Activated T-cell treated with anti-CD3 and anti-CD28 coated beads, Interleukin-2, amount 50 U/mL, for 4 hours (primary cell): ENCODE results near the gene PTPRE. TPM values are rescaled to one million over a fixed set of nuclear protein-coding genes. Genes with fewer than 3 reads are reported as not detected.

Source experiments
- ATAC-seq, 2 donors: fragments of 200-7000 bp; cut with Tn5 transposase; one replicate each; pipeline ENCODE4 v1.10.0; 2021
- DNase-seq: peaks from one replicate; pipeline ENCODE4 v3.0.0-alpha.2; 2020
- H3K27me3 Mint-ChIP-seq: one replicate; pipeline ENCODE4 v1.8.0; 2021; ENCODE audit warnings: low read depth, mixed read lengths
- H3K36me3 Mint-ChIP-seq: one replicate; pipeline ENCODE4 v1.8.0; 2022; ENCODE audit warnings: mixed read lengths; ENCODE audit not compliant: insufficient read depth
- H3K4me1 Mint-ChIP-seq: one replicate; pipeline ENCODE4 v1.8.0; 2021; ENCODE audit warnings: low read depth, mixed read lengths
- H3K4me3 Mint-ChIP-seq: one replicate; pipeline ENCODE4 v1.8.0; 2021; ENCODE audit warnings: mild to moderate bottlenecking, moderate library complexity, mixed read lengths
- H3K9me3 Mint-ChIP-seq: one replicate; pipeline ENCODE4 v1.8.0; 2021; ENCODE audit warnings: mixed read lengths
- total RNA-seq, 3 donors: library from RNA; stranded (reverse); gene quantifications; one replicate each; pipeline ENCODE4 v1.2.1, GENCODE V29; 2021

The PTPRE gene
- total RNA-seq, 3 donors from 2014 or later, result 35.8 to 49.1 (median 46.1) TPM

DNA sequence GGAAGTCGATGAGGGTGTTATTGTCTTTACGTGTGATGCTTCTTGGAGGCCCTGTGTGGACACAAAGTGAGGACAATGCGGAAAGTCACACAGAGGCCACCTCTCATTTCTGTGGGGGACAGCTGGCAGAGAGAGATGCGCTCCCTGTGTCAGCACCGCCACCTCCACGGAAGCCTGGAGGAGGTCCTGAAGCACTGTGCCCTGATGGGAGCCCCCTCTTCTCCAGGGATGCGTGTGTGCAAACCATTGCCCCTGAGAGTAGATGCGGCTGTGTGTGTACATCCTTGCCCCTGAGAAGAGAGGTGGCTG lies 2.0 kb downstream of the PTPRE start:
- DNase-seq, result no peak
- no peaks in the 10 kb centered on the region for H3K9me3 Mint-ChIP-seq
- H3K4me1 Mint-ChIP-seq, result no peaks in the 10 kb centered on the region
- H3K4me3 Mint-ChIP-seq, result no peak overlapping the region
- no peak for ATAC-seq
- no peaks in the 10 kb centered on the region for H3K36me3 Mint-ChIP-seq
- peaks cover 37% of the 10 kb centered on the region for H3K27me3 Mint-ChIP-seq

DNA sequence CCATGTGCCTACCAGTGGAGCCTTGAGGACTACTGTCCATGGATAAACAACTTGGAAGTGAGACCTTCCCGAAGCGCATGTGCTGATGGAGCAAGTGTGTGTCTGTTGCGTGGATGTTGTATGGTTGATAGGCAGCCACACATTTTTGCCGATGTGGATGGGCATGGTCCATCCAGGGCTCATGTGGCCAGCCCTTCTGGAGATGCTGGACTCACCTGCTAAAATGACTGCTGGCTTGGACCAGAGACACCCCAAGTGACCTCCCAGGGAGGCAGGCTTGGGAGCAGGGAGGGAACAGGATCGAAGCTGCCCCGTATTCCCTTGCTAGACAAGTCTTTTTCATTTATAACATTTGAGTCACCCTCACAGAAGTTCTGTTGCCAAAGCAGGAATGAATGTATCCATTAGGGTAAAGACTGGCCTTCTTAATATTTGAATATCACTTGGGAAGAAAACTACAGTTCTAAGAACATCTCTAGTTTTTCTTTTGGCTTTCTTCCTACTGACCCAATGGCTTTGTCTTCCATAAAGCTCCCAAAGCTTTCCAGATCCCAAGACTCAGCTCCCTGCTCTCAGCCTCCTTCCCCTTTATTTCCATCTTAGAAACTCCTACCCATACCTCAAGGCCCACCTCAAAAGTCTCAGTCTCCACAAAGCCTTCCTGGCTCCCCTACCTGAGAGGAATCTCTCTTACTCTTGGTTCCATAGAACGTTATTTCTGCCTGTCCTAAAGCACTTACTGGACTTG lies 3.0 kb downstream of the PTPRE start:
- no peak overlapping the region for H3K4me3 Mint-ChIP-seq
- ATAC-seq (no peak), DNase-seq (no peak)
- no peaks in the 10 kb centered on the region for H3K36me3 Mint-ChIP-seq
- peaks cover 32% of the 10 kb centered on the region for H3K27me3 Mint-ChIP-seq
- no peaks in the 10 kb centered on the region for H3K9me3 Mint-ChIP-seq
- H3K4me1 Mint-ChIP-seq, result no peaks in the 10 kb centered on the region

DNA sequence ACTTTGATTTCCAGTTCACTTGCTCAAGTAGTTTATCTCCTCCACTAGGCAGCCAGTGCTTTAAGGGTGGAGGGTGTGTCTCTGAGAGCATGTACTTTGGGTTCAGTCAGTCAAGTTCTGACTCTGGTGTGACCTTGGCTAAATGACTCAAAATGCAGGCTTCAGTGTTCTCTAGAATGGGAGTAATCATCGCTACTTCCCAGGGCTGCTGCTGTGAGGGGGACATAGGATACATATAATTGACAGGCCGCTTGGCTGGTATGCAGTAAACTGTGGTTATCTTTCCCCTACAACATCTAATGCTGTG lies 3.5 kb downstream of the PTPRE start:
- Mint-ChIP-seq H3K36me3 (no peaks in the 10 kb centered on the region), H3K4me3 (no peak overlapping the region), H3K9me3 (no peaks in the 10 kb centered on the region), H3K4me1 (no peaks in the 10 kb centered on the region), H3K27me3 (peaks cover 28% of the 10 kb centered on the region)
- DNase-seq (no peak), ATAC-seq (no peak)

DNA sequence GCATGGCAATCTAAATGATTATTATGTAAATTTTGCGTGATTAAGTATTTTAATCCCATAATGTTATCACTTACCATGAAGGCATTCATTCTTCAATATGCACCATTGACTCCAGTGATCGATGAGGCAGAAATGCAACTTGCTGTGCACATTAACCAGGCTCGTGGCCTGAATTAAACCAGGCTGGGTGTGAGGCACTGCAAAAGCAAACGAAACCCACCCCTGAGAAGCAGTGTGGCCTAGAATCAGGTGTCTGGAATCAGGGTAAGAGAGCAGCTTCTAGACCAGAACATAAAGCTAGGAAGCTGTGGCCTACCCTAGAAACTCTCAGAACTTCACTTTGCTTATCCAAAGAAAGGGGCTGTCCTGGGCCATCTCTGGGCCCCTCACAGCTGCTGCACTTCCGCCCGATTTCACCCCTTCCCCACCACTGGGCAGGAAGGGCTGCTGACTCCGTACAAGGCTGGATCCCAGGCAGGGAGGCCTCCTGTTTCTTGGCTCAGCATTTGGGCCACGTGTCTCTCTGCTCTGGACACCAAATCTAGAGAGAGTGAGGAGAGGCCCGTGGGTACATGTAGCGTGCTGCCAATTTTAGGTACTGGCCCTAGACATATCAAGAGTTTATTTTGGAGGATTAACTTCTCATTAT lies 4.4 kb downstream of the PTPRE start:
- Mint-ChIP-seq H3K9me3 (no peaks in the 10 kb centered on the region), H3K36me3 (no peaks in the 10 kb centered on the region), H3K4me1 (no peaks in the 10 kb centered on the region), H3K27me3 (peaks cover 20% of the 10 kb centered on the region), H3K4me3 (no peak overlapping the region)
- DNase-seq (no peak), ATAC-seq (no peak)

DNA sequence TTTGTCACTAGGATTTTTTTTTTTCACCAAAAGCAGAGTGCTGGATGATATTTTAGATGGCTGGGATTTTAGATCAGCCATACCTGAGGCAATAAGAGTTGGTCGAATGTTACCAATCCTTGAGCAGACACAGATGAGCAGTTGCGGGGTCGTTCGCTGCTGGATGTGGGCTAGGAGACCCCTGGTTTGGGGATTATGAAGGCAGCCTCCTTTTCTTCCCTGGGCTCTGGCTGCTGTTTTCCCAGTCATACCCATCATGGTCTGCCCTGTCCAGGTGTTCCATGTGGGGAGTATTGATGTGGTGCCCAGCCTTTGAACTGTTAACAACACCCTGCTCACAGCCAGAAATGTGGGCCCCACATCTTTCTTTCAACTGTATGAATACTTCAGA lies 5.0 kb downstream of the PTPRE start:
- Mint-ChIP-seq H3K4me3 (no peak overlapping the region), H3K27me3 (peaks cover 16% of the 10 kb centered on the region)

DNA sequence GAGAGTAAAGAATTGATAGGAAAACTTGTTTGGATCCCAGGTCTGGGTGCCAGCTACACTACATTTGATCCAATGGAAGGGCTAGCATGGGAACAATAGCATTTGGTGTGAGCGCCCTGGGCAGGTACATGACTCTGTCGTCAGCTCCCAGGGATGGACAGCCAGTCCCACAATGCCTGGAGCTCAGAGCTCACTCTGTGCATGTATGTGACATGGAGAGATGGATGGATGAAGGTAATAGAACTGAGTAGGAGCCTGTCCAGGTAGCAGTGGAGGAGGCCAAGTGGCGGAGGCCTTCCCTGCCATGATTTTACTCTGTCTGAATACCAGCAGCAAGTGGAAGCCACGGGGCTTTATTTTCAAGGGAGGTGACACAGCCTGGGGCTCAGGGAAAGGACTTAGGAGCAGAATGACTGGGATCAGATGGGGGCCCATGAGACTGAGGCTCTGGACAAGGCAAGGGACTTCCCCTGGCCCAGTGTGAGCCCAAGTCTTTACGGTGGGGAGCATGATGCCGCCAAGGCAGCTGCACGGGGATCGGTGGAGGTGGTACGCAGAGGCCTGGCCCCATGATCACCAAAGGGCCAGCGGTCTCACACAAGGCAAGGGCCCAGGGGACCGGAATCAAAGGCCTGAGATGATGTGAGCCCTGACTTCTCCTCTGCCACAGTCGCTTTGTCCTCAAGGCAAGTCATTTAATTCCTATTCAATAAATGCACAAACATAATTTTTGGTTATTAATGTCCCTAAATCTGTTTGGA lies 5.9 kb downstream of the PTPRE start:
- Mint-ChIP-seq H3K36me3 (no peaks in the 10 kb centered on the region), H3K27me3 (peaks cover 16% of the 10 kb centered on the region), H3K9me3 (no peaks in the 10 kb centered on the region), H3K4me1 (no peaks in the 10 kb centered on the region), H3K4me3 (no peak overlapping the region)
- DNase-seq, result no peak
- no peak for ATAC-seq

More for the DNA sequence above, 5.0 kb downstream of the PTPRE start:
- no peak for DNase-seq
- ATAC-seq, result no peak
- Mint-ChIP-seq H3K36me3 (no peaks in the 10 kb centered on the region), H3K9me3 (no peaks in the 10 kb centered on the region), H3K4me1 (no peaks in the 10 kb centered on the region)

DNA sequence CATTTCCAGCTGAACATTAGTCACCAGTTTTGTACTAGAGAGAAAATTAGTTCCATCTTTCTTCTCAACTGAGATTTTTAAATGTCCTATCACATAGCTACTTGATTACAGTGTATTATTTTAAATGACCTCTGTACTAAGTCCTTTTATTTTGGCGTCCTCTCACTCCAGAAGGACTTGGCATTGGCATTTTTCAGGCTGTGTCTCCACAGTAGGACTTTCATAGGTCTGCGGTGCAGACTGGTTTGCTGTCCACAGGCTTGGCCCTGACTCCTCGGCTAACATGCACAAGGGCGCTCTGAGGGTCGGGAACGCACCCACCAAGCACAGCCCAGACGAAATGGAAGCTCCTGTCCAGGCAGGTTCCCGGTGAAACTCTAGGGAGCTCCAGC lies 6.5 kb downstream of the PTPRE start:
- Mint-ChIP-seq H3K9me3 (no peaks in the 10 kb centered on the region), H3K27me3 (peaks cover 12% of the 10 kb centered on the region)

DNA sequence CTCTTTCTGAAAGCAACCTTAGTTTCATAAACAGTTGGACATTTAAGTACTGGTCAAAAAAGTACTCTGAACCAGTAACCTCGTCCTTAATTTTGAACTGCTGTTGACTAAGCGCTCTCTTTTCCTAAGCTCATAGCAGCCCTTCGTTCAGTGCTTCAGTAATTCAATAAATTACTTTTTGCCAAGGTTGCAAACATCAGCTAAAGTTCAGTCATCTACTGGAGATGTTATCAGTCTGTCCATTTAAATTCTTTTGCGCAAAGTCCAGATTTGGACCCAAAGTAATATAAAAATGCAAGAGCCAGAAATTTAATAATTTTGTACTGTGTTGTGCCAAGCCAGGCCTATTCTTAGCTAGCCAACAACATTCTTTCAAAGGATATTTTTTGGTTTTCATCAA lies 8.4 kb downstream of the PTPRE start:
- no peaks in the 10 kb centered on the region for H3K36me3 Mint-ChIP-seq
- H3K9me3 Mint-ChIP-seq, result no peaks in the 10 kb centered on the region
- H3K4me1 Mint-ChIP-seq, result no peaks in the 10 kb centered on the region
- no peak for ATAC-seq
- H3K27me3 Mint-ChIP-seq, result no peaks in the 10 kb centered on the region
- no peak for DNase-seq
- no peak overlapping the region for H3K4me3 Mint-ChIP-seq

More for the DNA sequence above, 6.5 kb downstream of the PTPRE start:
- DNase-seq (no peak), ATAC-seq (no peak)
- Mint-ChIP-seq H3K4me3 (no peak overlapping the region), H3K4me1 (no peaks in the 10 kb centered on the region), H3K36me3 (no peaks in the 10 kb centered on the region)

DNA sequence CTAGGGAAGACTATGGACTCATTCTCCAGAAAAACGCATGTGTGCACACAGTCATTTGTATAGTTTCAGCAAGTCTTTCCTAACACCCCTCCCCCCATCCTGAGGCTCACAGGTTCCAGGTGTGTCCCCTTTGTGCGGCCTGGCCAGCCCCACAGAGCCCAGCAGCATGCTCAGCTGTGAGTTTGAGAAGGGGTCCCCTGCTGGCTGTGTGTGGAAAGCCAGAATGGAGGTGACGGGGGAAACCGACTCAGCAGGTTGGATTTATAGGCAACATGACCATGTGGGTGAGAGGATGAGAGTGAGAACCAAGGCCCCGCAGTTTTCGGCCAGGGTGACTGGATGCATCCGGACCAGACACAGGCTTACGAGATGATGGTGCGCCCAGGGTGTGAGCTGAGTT lies 9.9 kb downstream of the PTPRE start:
- no peaks in the 10 kb centered on the region for H3K9me3 Mint-ChIP-seq
- H3K4me1 Mint-ChIP-seq, result no peaks in the 10 kb centered on the region
- H3K27me3 Mint-ChIP-seq, result no peaks in the 10 kb centered on the region
- no peaks in the 10 kb centered on the region for H3K36me3 Mint-ChIP-seq
- ATAC-seq (no peak), DNase-seq (no peak)
- no peak overlapping the region for H3K4me3 Mint-ChIP-seq

DNA sequence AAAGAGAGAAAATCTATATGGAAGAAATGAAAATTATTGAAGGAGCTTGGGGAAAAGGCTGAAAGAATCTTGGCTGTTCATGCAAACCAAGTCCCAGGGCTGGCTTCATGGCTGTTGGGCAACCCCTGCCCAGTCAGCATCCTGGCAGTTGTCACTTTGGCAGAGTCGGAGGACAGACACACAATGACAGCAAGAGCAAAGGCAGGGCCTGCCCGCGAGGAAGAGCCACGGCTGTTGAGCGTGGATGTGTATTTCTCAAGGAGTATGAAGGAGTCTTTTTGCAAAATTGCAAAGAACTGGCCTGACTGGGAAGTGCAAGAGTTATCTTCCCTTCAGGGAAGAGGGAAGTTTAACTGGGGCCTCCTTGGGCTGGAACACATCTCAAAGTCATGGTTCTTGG lies 11.7 kb downstream of the PTPRE start:
- no peaks in the 10 kb centered on the region for H3K27me3 Mint-ChIP-seq

DNA sequence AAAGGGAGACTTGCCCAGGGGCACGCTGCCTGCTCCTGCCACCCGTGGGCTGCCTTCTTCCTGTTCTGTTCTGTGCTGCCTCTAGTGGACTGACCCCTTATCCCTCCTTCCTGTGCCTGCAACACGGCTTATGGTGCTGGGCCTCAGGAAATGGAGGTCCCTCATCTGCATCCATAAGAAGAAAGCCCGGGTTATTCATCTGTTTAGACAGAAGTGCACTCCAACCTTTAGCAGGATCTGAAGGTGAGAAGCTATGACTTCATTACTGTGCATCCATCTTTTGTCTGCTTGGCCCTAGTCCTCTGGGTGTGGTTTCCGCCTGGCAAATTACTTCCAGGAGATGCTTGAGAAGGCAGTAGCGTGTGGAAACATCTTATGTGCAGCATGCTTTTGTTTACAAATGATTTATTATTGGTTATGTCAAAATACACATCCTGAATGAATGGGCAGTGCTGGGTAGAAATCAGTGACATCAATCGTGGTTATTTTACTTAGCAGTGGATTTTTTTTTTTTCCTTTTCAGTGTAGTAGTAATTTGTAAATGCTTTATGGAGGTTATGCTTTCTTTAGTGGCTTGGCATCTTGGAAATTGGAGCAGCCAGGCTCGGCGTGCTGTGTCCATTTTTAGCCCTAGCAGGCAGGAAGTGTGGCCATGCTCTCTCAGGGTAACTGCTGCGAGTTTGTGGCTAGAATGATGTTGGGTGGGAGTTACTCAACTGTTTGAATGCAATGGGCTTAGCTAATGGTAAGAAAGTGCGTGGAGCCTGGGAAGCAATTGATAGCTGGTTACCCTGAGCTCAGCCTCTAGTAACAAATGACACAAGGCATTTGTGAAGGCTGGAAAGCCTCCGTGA lies 12.7 kb downstream of the PTPRE start:
- ATAC-seq, result no peak
- Mint-ChIP-seq H3K4me1 (no peaks in the 10 kb centered on the region), H3K4me3 (no peak overlapping the region)

More for the DNA sequence above, 11.7 kb downstream of the PTPRE start:
- ATAC-seq (no peak), DNase-seq (no peak)
- no peaks in the 10 kb centered on the region for H3K4me1 Mint-ChIP-seq
- H3K36me3 Mint-ChIP-seq, result no peaks in the 10 kb centered on the region
- H3K9me3 Mint-ChIP-seq, result no peaks in the 10 kb centered on the region
- H3K4me3 Mint-ChIP-seq, result no peak overlapping the region

DNA sequence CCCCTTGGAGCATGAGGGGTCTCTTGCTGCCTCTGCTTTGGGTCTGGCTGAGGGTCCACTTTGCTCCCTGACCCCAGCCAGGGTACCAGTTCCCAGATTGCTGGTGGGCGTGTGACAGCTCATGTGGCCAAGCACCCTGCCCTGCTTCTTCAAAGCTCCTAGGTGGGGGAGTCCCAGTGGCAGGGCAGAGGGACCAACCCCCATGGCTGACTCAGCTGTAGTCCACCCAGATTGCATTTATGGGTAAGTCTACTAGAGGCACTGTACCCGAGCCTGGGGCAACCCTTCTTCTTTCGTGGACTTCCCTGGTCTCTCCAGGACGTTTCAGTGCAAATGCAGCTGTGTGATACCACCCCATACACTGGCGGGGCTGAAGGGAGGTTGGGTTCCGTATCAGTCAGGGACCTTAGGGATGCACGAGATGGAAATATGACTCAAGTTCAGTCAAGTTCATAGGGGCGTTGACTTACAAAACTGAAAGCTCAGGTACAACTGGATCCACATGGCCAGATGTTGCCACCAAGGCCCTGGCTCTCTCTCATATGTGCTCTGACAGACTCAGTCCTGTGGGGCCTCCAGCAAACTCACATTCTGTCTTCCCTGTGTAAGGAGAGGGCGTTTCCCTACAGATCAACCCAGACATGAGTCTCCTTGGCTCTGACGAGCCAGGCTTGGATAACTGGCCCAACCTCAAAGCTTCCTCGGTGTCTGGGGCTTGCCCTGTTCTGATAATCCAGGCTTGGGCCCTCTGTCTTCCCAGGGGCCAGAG lies 13.6 kb downstream of the PTPRE start:
- no peak for ATAC-seq
- Mint-ChIP-seq H3K9me3 (no peaks in the 10 kb centered on the region), H3K4me3 (no peak overlapping the region), H3K4me1 (no peaks in the 10 kb centered on the region), H3K36me3 (no peaks in the 10 kb centered on the region), H3K27me3 (no peaks in the 10 kb centered on the region)
- DNase-seq, result no peak

More for the DNA sequence above, 12.7 kb downstream of the PTPRE start:
- H3K9me3 Mint-ChIP-seq, result no peaks in the 10 kb centered on the region
- H3K36me3 Mint-ChIP-seq, result no peaks in the 10 kb centered on the region
- no peaks in the 10 kb centered on the region for H3K27me3 Mint-ChIP-seq
- DNase-seq, result no peak

DNA sequence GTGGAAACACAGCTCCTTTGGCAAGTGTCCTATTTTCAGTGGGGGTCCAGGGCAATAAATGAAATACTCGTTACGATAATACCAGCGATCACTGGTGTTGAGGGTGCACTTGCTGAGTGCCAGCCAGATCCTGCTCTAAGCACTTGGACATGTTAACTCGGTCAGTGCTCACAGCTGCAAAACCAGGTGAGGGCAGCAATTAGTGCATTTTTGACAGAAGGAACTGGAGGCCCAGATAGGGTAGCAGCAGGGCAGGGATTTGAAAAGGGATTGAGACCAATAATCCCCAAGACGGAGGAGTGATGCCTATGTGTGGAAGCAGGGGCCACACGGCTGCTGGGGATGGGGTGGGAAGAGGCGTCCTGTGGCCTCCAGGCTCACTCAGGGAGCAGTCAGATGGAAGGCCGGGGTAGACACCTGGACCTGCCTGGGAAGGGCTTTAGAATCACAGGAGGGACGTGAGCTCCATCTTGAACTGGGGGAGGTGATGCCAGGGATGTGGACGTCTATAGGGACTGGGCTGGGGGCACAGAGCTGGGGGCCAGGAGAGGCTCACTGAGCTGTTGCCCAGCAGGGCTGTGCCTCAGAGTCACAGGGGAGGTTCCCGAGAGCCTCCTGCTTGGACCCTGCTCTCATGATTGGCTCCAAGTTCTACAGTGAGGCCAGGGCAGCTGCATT lies 14.3 kb downstream of the PTPRE start:
- H3K36me3 Mint-ChIP-seq, result no peaks in the 10 kb centered on the region

More for the DNA sequence above, 14.3 kb downstream of the PTPRE start:
- no peak overlapping the region for H3K4me3 Mint-ChIP-seq
- H3K27me3 Mint-ChIP-seq, result no peaks in the 10 kb centered on the region
- DNase-seq (no peak), ATAC-seq (no peak)
- H3K4me1 Mint-ChIP-seq, result no peaks in the 10 kb centered on the region
- H3K9me3 Mint-ChIP-seq, result no peaks in the 10 kb centered on the region
